GM21723 (cell line): ENCODE measurements around the gene LRRC61.
"Not testable (repeated sequence)": the region's sequence is repeated elsewhere in the genome, so short reads cannot be mapped to it uniquely, and the experiment has no call there.

Experiments used
- ATAC-seq: cut with Tn5 transposase; IDR thresholded peaks from one replicate; pipeline ENCODE4 v1.9.1; 2021; ENCODE audit warnings: mild to moderate bottlenecking, moderate library complexity; ENCODE audit not compliant: unreplicated experiment

The LRRC61 gene

GRCh38 chr7:150380463-150380862 lies 57.3 kb downstream of the LRRC61 start:
- ATAC-seq, result no peak

- ATAC-seq, result no peak
Measured at GRCh38 chr7:150381096-150381495, 57.9 kb downstream of the LRRC61 start.

DNA sequence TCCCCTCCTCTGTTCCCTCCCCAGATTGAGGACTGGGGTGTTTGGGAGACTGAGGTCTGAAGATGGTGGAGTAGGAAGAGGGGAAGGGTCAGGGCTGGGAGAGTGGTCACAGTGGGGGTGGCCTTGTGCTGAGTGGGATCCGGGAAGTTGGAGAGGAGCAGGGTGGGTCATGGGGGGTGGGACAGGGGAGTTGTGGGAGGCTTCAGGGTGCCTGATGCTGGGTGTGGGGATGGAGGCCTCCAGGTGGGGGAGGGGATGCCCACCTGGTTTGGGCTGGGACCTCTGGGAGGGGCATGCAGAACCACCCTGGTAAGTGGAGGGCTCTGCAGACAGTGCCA lies 58.6 kb downstream of the LRRC61 start:
- no peak for ATAC-seq

GRCh38 chr7:150382123-150382843 lies 59.1 kb downstream of the LRRC61 start:
- no peak for ATAC-seq

- ATAC-seq, result no peak
Measured at GRCh38 chr7:150382844-150383225, 59.7 kb downstream of the LRRC61 start.

- ATAC-seq, result no peak
Measured at GRCh38 chr7:150383710-150384397, 60.7 kb downstream of the LRRC61 start.

GRCh38 chr7:150384406-150385301 lies 61.5 kb downstream of the LRRC61 start:
- no peak for ATAC-seq

GRCh38 chr7:150385302-150385723 lies 62.2 kb downstream of the LRRC61 start:
- no peak for ATAC-seq

DNA sequence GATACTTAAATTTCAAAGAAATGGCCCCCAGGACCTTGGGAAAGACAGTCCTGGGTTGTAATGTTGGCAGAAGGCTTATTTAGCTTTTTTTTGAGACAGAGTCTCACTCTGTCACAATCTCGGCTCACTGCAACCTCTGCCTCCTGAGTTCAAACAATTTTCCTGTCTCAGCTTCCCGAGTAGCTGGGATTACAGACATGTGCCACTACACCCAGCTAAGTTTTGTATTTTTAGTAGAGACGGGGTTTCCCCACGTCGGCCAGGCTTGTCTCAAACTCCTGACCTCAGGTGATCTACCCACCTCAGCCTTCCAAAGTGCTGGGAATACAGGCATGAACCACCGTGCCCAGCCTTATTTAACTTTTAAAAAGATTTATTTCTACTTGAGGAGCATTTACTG lies 62.7 kb downstream of the LRRC61 start:
- ATAC-seq, result not testable (repeated sequence)
